ENCODE data around the gene SUGCT.
"Not testable (repeated sequence)": the region's sequence is repeated elsewhere in the genome, so short reads cannot be mapped to it uniquely, and the experiment has no call there.

The SUGCT gene

GRCh38 chr7:40586197-40586596 lies 451.4 kb downstream of the SUGCT start:
- no peak overlapping the region for H3K4me3 ChIP-seq (ENCODE audit: low read length)
- DNase-seq (ENCODE audit: low read depth) = peak; percentile 56
- no peak for TF ChIP-seq CTCF (conservative IDR thresholded peaks at IDR 0.05; ENCODE audit: low read depth, low read length)

- no peak for TF ChIP-seq CTCF (conservative IDR thresholded peaks at IDR 0.05; ENCODE audit: low read depth, low read length)
- H3K4me3 ChIP-seq (ENCODE audit: low read length) = no peak overlapping the region
- no peak for DNase-seq (ENCODE audit: low read depth)
Observed at GRCh38 chr7:40587419-40587818, 452.6 kb downstream of the SUGCT start.

GRCh38 chr7:40595129-40595528 lies 460.3 kb downstream of the SUGCT start:
- DNase-seq (ENCODE audit: low read depth) = no peak
- no peak for TF ChIP-seq CTCF (conservative IDR thresholded peaks at IDR 0.05; ENCODE audit: low read depth, low read length)
- no peak overlapping the region for H3K4me3 ChIP-seq (ENCODE audit: low read length)

- no peak for DNase-seq (ENCODE audit: low read depth)
- H3K4me3 ChIP-seq (ENCODE audit: low read length) = no peak overlapping the region
- no peak for TF ChIP-seq CTCF (conservative IDR thresholded peaks at IDR 0.05; ENCODE audit: low read depth, low read length)
Observed at GRCh38 chr7:40595832-40596231, 461.0 kb downstream of the SUGCT start.

GRCh38 chr7:40597517-40597916 lies 462.7 kb downstream of the SUGCT start:
- H3K4me3 ChIP-seq (ENCODE audit: low read length) = no peak overlapping the region
- no peak for TF ChIP-seq CTCF (conservative IDR thresholded peaks at IDR 0.05; ENCODE audit: low read depth, low read length)
- no peak for DNase-seq (ENCODE audit: low read depth)

- no peak for TF ChIP-seq CTCF (conservative IDR thresholded peaks at IDR 0.05; ENCODE audit: low read depth, low read length)
- H3K4me3 ChIP-seq (ENCODE audit: low read length) = no peak overlapping the region
- DNase-seq (ENCODE audit: low read depth) = no peak
Observed at GRCh38 chr7:40598915-40599314, 464.1 kb downstream of the SUGCT start.

- DNase-seq (ENCODE audit: low read depth) = no peak
- TF ChIP-seq CTCF (conservative IDR thresholded peaks at IDR 0.05; ENCODE audit: low read depth, low read length) = no peak
- H3K4me3 ChIP-seq (ENCODE audit: low read length) = no peak overlapping the region
Observed at GRCh38 chr7:40599836-40600235, 465.0 kb downstream of the SUGCT start.

- not testable (repeated sequence) for H3K4me3 ChIP-seq (ENCODE audit: low read length); DNase-seq (ENCODE audit: low read depth)
Observed at GRCh38 chr7:40602351-40602750, 467.5 kb downstream of the SUGCT start.

Data from retinal pigment epithelial cell (primary cell).